Loucy (cell line): ENCODE results near the gene CEP72.

Source experiments
- H2AFZ ChIP-seq: fragments of 200-600 bp; sonication (generic); 2 replicates; pipeline ENCODE4 v1.6.0; 2016; ENCODE audit warnings: antibody characterized with exemption, mild to moderate bottlenecking, low read length, moderate library complexity
- H3F3A ChIP-seq: fragments of 200-600 bp; 2 replicates; pipeline ENCODE4 v1.6.0; 2016; ENCODE audit warnings: antibody characterized with exemption, low read depth, mild to moderate bottlenecking
- H3K27me3 ChIP-seq: fragments of 200-600 bp; sonication (generic); 2 replicates; pipeline ENCODE4 v1.6.1; 2014; ENCODE audit warnings: low read length, mild to moderate bottlenecking; ENCODE audit not compliant: insufficient read depth, poor library complexity, severe bottlenecking
- H3K36me3 ChIP-seq: fragments of 200-600 bp; sonication (generic); 2 replicates; pipeline ENCODE4 v1.6.1; 2016; ENCODE audit warnings: low read length; ENCODE audit not compliant: insufficient read depth
- H3K4me1 ChIP-seq: fragments of 200-600 bp; sonication (generic); 2 replicates; pipeline ENCODE4 v1.5.1; 2014; ENCODE audit warnings: low read length, mild to moderate bottlenecking; ENCODE audit not compliant: insufficient read depth, poor library complexity, severe bottlenecking
- H3K4me2 ChIP-seq: fragments of 200-600 bp; sonication (generic); 2 replicates; pipeline ENCODE4 v1.6.0; 2014; ENCODE audit warnings: antibody characterized with exemption, low read length, low read depth, mild to moderate bottlenecking; ENCODE audit not compliant: poor library complexity, severe bottlenecking
- H3K4me3 ChIP-seq: fragments of 200-600 bp; sonication (generic); 2 replicates; pipeline ENCODE4 v1.5.1; 2014; ENCODE audit warnings: low read length, mild to moderate bottlenecking, mixed read lengths; ENCODE audit not compliant: poor library complexity, severe bottlenecking
- H3K79me2 ChIP-seq: fragments of 200-600 bp; sonication (generic); 2 replicates; pipeline ENCODE4 v1.6.1; 2014; ENCODE audit warnings: low read length; ENCODE audit not compliant: insufficient read depth
- H3K9ac ChIP-seq: fragments of 200-600 bp; sonication (generic); 2 replicates; pipeline ENCODE4 v1.6.0; 2014; ENCODE audit warnings: mild to moderate bottlenecking, low read depth, low read length, moderate library complexity; ENCODE audit not compliant: poor library complexity, severe bottlenecking
- H3K9me2 ChIP-seq: fragments of 200-600 bp; sonication (generic); replicated peaks from 2 replicates; pipeline ENCODE4 v1.6.1; 2016; ENCODE audit warnings: low read depth, low read length, mixed read lengths
- H3K9me3 ChIP-seq: fragments of 200-600 bp; sonication (generic); 2 replicates; pipeline ENCODE4 v1.6.1; 2014; ENCODE audit warnings: mild to moderate bottlenecking, antibody characterized with exemption, low read length, low read depth; ENCODE audit not compliant: insufficient read depth
- H4K20me1 ChIP-seq: fragments of 200-600 bp; sonication (generic); 2 replicates; pipeline ENCODE4 v1.6.0; 2014; ENCODE audit warnings: antibody characterized with exemption, low read length, mild to moderate bottlenecking; ENCODE audit not compliant: insufficient read depth, poor library complexity, severe bottlenecking
- EZH2phosphoT487 ChIP-seq: fragments of 200-600 bp; IDR thresholded peaks from 2 replicates; pipeline ENCODE4 v1.6.1; 2018; ENCODE audit warnings: antibody characterized with exemption, mild to moderate bottlenecking, moderate library complexity, borderline replicate concordance
- TF ChIP-seq, protein P1 (sequence below): fragments of 200-600 bp; sonication (generic); conservative IDR thresholded peaks from 2 replicates; pipeline ENCODE4 v1.5.1; 2014; ENCODE audit warnings: mild to moderate bottlenecking, antibody characterized with exemption, low read length

CEP72 gene

GRCh38 chr5:620586-621180 lies 8.5 kb downstream of the CEP72 start:
- Histone ChIP-seq H3K4me3 (no peak overlapping the region), H3K36me3 (peaks cover 55% of the 10 kb centered on the region), H3K9me3 (peaks cover 1% of the 10 kb centered on the region; the same call in 1 of the 2 replicates), H3K4me2 (no peak overlapping the region), H3K79me2 (peaks cover 25% of the 10 kb centered on the region), H3K9ac (no peak overlapping the region), H4K20me1 (peaks cover 18% of the 10 kb centered on the region), H3F3A (no peaks in the 10 kb centered on the region; the same call in 1 of the 2 replicates), H3K27me3 (no peaks in the 10 kb centered on the region), H3K9me2 (no peaks in the 10 kb centered on the region), H3K4me1 (peaks cover 13% of the 10 kb centered on the region), H2AFZ (no peak overlapping the region)
- TF ChIP-seq, protein P1, sequence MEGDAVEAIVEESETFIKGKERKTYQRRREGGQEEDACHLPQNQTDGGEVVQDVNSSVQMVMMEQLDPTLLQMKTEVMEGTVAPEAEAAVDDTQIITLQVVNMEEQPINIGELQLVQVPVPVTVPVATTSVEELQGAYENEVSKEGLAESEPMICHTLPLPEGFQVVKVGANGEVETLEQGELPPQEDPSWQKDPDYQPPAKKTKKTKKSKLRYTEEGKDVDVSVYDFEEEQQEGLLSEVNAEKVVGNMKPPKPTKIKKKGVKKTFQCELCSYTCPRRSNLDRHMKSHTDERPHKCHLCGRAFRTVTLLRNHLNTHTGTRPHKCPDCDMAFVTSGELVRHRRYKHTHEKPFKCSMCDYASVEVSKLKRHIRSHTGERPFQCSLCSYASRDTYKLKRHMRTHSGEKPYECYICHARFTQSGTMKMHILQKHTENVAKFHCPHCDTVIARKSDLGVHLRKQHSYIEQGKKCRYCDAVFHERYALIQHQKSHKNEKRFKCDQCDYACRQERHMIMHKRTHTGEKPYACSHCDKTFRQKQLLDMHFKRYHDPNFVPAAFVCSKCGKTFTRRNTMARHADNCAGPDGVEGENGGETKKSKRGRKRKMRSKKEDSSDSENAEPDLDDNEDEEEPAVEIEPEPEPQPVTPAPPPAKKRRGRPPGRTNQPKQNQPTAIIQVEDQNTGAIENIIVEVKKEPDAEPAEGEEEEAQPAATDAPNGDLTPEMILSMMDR = no peak
- TF ChIP-seq EZH2phosphoT487 = no peak

DNA sequence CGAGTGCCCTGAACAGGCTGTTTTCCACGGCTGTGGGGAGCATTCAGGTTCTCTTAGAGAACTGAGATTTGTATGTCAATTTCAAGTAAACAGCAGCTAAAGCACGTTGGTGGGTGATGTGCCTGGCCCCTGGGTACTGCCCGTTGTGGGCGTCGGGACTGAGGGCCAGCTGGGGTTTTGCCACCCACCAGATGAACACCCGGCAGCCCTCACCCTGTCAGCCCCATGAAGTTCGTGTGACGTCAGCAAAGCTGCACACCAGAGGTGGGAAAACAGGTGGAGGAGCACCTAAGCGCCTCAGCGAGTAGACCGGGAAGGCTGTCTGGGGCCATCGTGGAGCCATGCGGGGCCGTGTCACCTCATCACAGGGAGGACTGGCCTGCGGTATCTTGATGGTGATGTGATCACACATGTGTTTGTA lies 9.2 kb downstream of the CEP72 start:
- no peak for TF ChIP-seq EZH2phosphoT487
- TF ChIP-seq, protein P1 = no peak
- Histone ChIP-seq H3K4me3 (no peak overlapping the region), H3K4me2 (no peak overlapping the region), H4K20me1 (peaks cover 11% of the 10 kb centered on the region), H3K79me2 (peaks cover 18% of the 10 kb centered on the region), H3F3A (no peaks in the 10 kb centered on the region), H3K9me3 (no peaks in the 10 kb centered on the region), H2AFZ (no peak overlapping the region), H3K27me3 (no peaks in the 10 kb centered on the region), H3K4me1 (peaks cover 8% of the 10 kb centered on the region), H3K36me3 (peaks cover 58% of the 10 kb centered on the region), H3K9ac (no peak overlapping the region), H3K9me2 (no peaks in the 10 kb centered on the region)

DNA sequence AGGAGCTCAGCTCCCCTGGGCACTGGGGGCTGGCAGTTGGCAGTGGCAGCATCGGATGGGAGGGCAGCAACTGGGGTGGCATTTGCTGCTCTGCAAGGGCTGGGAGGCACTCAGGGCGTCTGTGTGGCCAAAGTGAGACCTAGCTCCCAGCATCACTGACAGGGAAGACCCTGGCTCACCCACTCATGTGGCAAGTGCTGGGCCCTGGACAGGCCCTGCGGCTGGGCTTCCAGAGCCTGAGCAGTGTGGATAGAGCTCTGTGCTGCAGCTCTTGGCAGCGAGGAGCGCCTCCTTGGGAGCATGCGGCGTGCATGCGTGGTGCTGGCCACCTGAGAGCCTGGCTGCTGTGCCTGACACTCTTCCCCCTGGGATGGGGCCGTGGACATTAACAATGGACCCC lies 10.2 kb downstream of the CEP72 start:
- Histone ChIP-seq H3K4me3 (no peak overlapping the region), H3F3A (no peaks in the 10 kb centered on the region)

More for the DNA sequence above, 10.2 kb downstream of the CEP72 start:
- TF ChIP-seq EZH2phosphoT487 = no peak
- TF ChIP-seq, protein P1 = no peak
- Histone ChIP-seq H3K4me1 (peaks cover 3% of the 10 kb centered on the region), H3K36me3 (peaks cover 58% of the 10 kb centered on the region), H3K9ac (no peak overlapping the region), H3K4me2 (no peak overlapping the region), H3K9me2 (no peaks in the 10 kb centered on the region), H3K27me3 (no peaks in the 10 kb centered on the region), H2AFZ (no peak overlapping the region), H3K9me3 (no peaks in the 10 kb centered on the region), H3K79me2 (peaks cover 8% of the 10 kb centered on the region; the same call in 1 of the 2 replicates), H4K20me1 (peaks cover under 1% of the 10 kb centered on the region)
